PC-3 (cell line): Measurements from ENCODE around the gene LAMP2. TPM values are rescaled to one million over a fixed set of nuclear protein-coding genes. Genes with fewer than 3 reads are reported as not detected.
A peak's percentile ranks its signal among the peaks of the same experiment; 100 is the strongest.

Experiments used
- ATAC-seq: fragments of 200-7000 bp; cut with Tn5 transposase; 2 replicates; pipeline ENCODE4 v1.9.1; 2020; ENCODE audit warnings: mild to moderate bottlenecking, moderate library complexity
- BruUV-seq: library from RNA; stranded (reverse); fragments of 400-500 nt; replicated peaks from 2 replicates; lab custom pipeline; 2021; lab: Mats Ljungman, UMichigan
- CTCF ChIA-PET: fragments of 300-600 bp; sonication (Branson Sonifier 250); formaldehyde crosslinking; loops from one replicate; lab custom pipeline; 2022; ENCODE audit warnings: antibody characterized with exemption; lab: Charles Lee
- POLR2A ChIA-PET: fragments of 300-600 bp; sonication (Branson Sonifier 250); formaldehyde crosslinking; loops from one replicate; lab custom pipeline; 2022; ENCODE audit warnings: antibody characterized with exemption; ENCODE audit not compliant: unreplicated experiment; lab: Charles Lee
- DNase-seq: peaks from one replicate; pipeline ENCODE4 v3.0.0-alpha.2; 2015
- H2AFZ ChIP-seq: fragments of 300-600 bp; sonication (generic); 2 replicates; pipeline ENCODE4 v1.6.0; 2016; ENCODE audit warnings: antibody characterized with exemption, low read length
- H3F3A ChIP-seq: fragments of 300-600 bp; sonication (generic); one replicate; pipeline ENCODE4 v1.6.0; 2017; ENCODE audit warnings: antibody characterized with exemption, low read length, control low read depth, mild to moderate bottlenecking; ENCODE audit not compliant: unreplicated experiment
- H3K27ac ChIP-seq: fragments of 300-600 bp; sonication (generic); 2 replicates; pipeline ENCODE4 v1.5.1; 2016; ENCODE audit warnings: mild to moderate bottlenecking, low read length
- H3K27me3 ChIP-seq: fragments of 300-600 bp; sonication (generic); 2 replicates; pipeline ENCODE4 v1.6.1; 2016; ENCODE audit warnings: low read length, mixed read lengths
- H3K36me3 ChIP-seq: fragments of 300-600 bp; sonication (generic); 2 replicates; pipeline ENCODE4 v1.6.1; 2016; ENCODE audit warnings: low read depth, mixed run types, low read length, mixed read lengths
- H3K4me1 ChIP-seq: fragments of 300-600 bp; sonication (generic); 2 replicates; pipeline ENCODE4 v1.5.1; 2016; ENCODE audit warnings: low read length; ENCODE audit not compliant: insufficient read depth
- H3K4me2 ChIP-seq: fragments of 300-600 bp; sonication (generic); 2 replicates; pipeline ENCODE4 v1.6.0; 2016; ENCODE audit warnings: low read length
- H3K4me3 ChIP-seq: fragments of 300-600 bp; sonication (generic); 2 replicates; pipeline ENCODE4 v1.5.1; 2016; ENCODE audit warnings: mild to moderate bottlenecking, low read length, mixed read lengths
- H3K79me2 ChIP-seq: fragments of 300-600 bp; sonication (generic); 2 replicates; pipeline ENCODE4 v1.6.1; 2017; ENCODE audit warnings: low read length, mixed read lengths
- H3K9ac ChIP-seq: fragments of 300-600 bp; sonication (generic); 2 replicates; pipeline ENCODE4 v1.6.0; 2016; ENCODE audit warnings: mild to moderate bottlenecking, low read length
- H3K9me2 ChIP-seq: fragments of 300-600 bp; sonication (generic); replicated peaks from 2 replicates; pipeline ENCODE4 v1.6.1; 2016; ENCODE audit warnings: mixed run types, low read length, mixed read lengths
- H3K9me3 ChIP-seq: fragments of 300-600 bp; sonication (generic); 2 replicates; pipeline ENCODE4 v1.6.1; 2016; ENCODE audit warnings: low read length, mixed read lengths
- H4K20me1 ChIP-seq: fragments of 300-600 bp; sonication (generic); 2 replicates; pipeline ENCODE4 v1.6.1; 2016; ENCODE audit warnings: low read length, mixed read lengths
- CTCF ChIP-seq: fragments of 300-600 bp; sonication (generic); conservative IDR thresholded peaks from 2 replicates; pipeline ENCODE4 v1.5.1; 2017; ENCODE audit warnings: antibody characterized with exemption, low read depth, mild to moderate bottlenecking, low read length
- EZH2 ChIP-seq: fragments of 300-600 bp; sonication (generic); IDR thresholded peaks from one replicate; pipeline ENCODE4 v1.6.1; 2017; ENCODE audit warnings: antibody characterized with exemption, mild to moderate bottlenecking, low read length; ENCODE audit not compliant: unreplicated experiment
- EZH2phosphoT487 ChIP-seq: fragments of 300-600 bp; sonication (generic); IDR thresholded peaks from 2 replicates; pipeline ENCODE4 v1.6.1; 2018; ENCODE audit warnings: mild to moderate bottlenecking, antibody characterized with exemption, low read length, borderline replicate concordance
- intact Hi-C: fragments of 100-400 bp; cut with micrococcal nuclease; formaldehyde crosslinking; loops from 2 replicates; pipeline ENCODE4 v1.9.0; 2023
- total RNA-seq: library from RNA; depleted of rRNA; stranded (reverse); fragments of >200 nt; gene quantifications from 2 replicates; pipeline ENCODE4 v1.2.3, GENCODE V29; 2014

LAMP2 gene
- total RNA-seq, 1 experiment from 2014 or later, result 53.8 TPM

- Histone ChIP-seq H3K27ac (no peak overlapping the region), H3K4me1 (no peaks in the 10 kb centered on the region), H3F3A (no peaks in the 10 kb centered on the region), H3K36me3 (no peaks in the 10 kb centered on the region), H3K9ac (no peak overlapping the region), H2AFZ (0 out of 2 replicates have a peak overlapping the region, but pooled peaks have one; percentile 34), H3K4me3 (no peak overlapping the region), H3K9me2 (no peaks in the 10 kb centered on the region), H3K27me3 (no peaks in the 10 kb centered on the region), H4K20me1 (no peaks in the 10 kb centered on the region), H3K9me3 (no peaks in the 10 kb centered on the region), H3K79me2 (no peaks in the 10 kb centered on the region), H3K4me2 (no peak overlapping the region)
- DNase-seq (peak; percentile 23), ATAC-seq (no peak)
- no TSS peak for BruUV-seq
- ChIA-PET CTCF (no interaction called here), POLR2A (no interaction called here)
- intact Hi-C loops, result no loop called here
- no peak for TF ChIP-seq EZH2phosphoT487
- TF ChIP-seq EZH2, result no peak
- no peak for TF ChIP-seq CTCF
These were observed 62.5 kb downstream of the LAMP2 start for GRCh38 chrX:120406638-120407037.

DNA sequence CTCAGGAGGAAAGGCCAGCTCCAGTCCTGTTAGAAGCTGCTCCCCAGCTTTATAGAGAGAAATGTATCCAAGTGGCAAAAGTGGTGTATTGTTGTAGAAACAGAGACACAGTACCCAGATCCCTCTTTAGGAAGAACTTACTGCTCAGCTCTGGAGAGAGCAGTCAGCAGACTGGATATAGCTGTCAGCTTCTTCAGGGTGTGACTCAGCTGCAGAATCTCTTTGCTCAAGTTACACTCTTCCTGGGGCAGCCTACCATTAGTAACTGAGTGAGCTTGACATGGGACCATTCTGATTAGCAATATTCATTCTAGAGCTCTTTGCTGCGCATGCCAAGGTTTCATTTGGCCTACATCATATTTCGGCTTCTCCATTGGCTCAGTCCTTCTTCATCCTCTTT lies 66.7 kb downstream of the LAMP2 start:
- no peaks in the 10 kb centered on the region for H3K27me3 ChIP-seq
- H3K9me2 ChIP-seq, result no peaks in the 10 kb centered on the region
- no peak overlapping the region for H3K27ac ChIP-seq
- ChIA-PET POLR2A (no interaction called here), CTCF (no interaction called here)
- no peak overlapping the region for H3K4me3 ChIP-seq
- no TSS peak for BruUV-seq
- no peaks in the 10 kb centered on the region for H3K79me2 ChIP-seq
- no peak overlapping the region for H3K9ac ChIP-seq
- H3K4me2 ChIP-seq, result no peak overlapping the region
- no peaks in the 10 kb centered on the region for H3K36me3 ChIP-seq
- intact Hi-C loops, result no loop called here
- H3K4me1 ChIP-seq, result no peaks in the 10 kb centered on the region
- no peak overlapping the region for H2AFZ ChIP-seq
- no peaks in the 10 kb centered on the region for H3F3A ChIP-seq
- no peaks in the 10 kb centered on the region for H3K9me3 ChIP-seq
- no peaks in the 10 kb centered on the region for H4K20me1 ChIP-seq
- TF ChIP-seq EZH2phosphoT487, result no peak
- TF ChIP-seq EZH2, result no peak
- TF ChIP-seq CTCF, result no peak
- DNase-seq, result peak; percentile 19
- no peak for ATAC-seq

DNA sequence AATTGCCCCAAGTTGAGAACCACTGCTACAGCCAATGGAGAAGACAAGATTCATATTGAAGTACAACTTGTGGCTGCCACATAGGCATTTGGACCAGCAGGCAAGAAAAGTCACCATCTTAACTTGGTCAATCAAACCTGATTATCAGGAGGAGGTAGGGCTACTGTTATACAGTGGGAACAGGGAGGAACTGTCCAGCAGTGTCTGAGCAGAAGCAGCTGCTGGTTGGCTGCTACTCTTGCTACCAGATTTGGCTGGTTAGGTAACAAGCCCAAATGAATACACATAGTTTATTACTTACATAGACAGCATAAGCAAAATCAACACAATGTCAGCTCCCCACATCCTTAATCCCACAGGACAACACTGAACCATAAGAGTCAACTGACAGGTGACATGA lies 67.8 kb downstream of the LAMP2 start:
- CTCF ChIA-PET, result no interaction called here
- intact Hi-C loops, result no loop called here

More for the DNA sequence above, 67.8 kb downstream of the LAMP2 start:
- H3K9me2 ChIP-seq, result no peaks in the 10 kb centered on the region
- DNase-seq, result no peak
- H3K36me3 ChIP-seq, result no peaks in the 10 kb centered on the region
- no peak overlapping the region for H3K9ac ChIP-seq
- H3K4me3 ChIP-seq, result no peak overlapping the region
- H3K27ac ChIP-seq, result no peak overlapping the region
- no peaks in the 10 kb centered on the region for H3K4me1 ChIP-seq
- no peak overlapping the region for H2AFZ ChIP-seq
- POLR2A ChIA-PET, result no interaction called here
- no peak for ATAC-seq
- no peaks in the 10 kb centered on the region for H3K27me3 ChIP-seq
- H3K79me2 ChIP-seq, result no peaks in the 10 kb centered on the region
- no peak overlapping the region for H3K4me2 ChIP-seq
- no peaks in the 10 kb centered on the region for H3F3A ChIP-seq
- TF ChIP-seq CTCF (no peak), EZH2 (no peak)
- BruUV-seq, result no TSS peak
- no peaks in the 10 kb centered on the region for H4K20me1 ChIP-seq
- no peaks in the 10 kb centered on the region for H3K9me3 ChIP-seq
